Left lung (tissue), 10 donors: ENCODE measurements around the gene CETP. TPM values are rescaled to one million over a fixed set of nuclear protein-coding genes. Genes with fewer than 3 reads are reported as not detected.

ENCODE experiments used
- ATAC-seq: fragments of 200-7000 bp; cut with Tn5 transposase; one replicate; pipeline ENCODE4 v1.9.1; 2020; ENCODE audit warnings: moderate library complexity
- DNase-seq, 4 donors: peaks; one replicate each; pipeline ENCODE4 v3.0.0-alpha.2; 2013 to 2020
- H3K27ac ChIP-seq, 2 donors: fragments of 200-600 bp; sonication (generic) in 1 of 2; one replicate each; pipeline versions ENCODE4 v1.5.0 to v1.8.0; 2020 to 2021
- H3K27me3 ChIP-seq, 2 donors: fragments of 200-600 bp; sonication (generic) in 1 of 2; one replicate each; pipeline versions ENCODE4 v1.5.0 to v1.8.0; 2020 to 2021
- H3K36me3 ChIP-seq, 2 donors: fragments of 200-600 bp; sonication (generic) in 1 of 2; one replicate each; pipeline versions ENCODE4 v1.5.0 to v1.8.0; 2020 to 2021
- H3K4me1 ChIP-seq, 2 donors: fragments of 200-600 bp; one replicate each; pipeline ENCODE4 v1.8.0; 2021
- H3K4me3 ChIP-seq, 2 donors: fragments of 200-600 bp; sonication (generic) in 1 of 2; one replicate each; pipeline versions ENCODE4 v1.5.0 to v1.8.0; 2020 to 2021; ENCODE audit warnings: mild to moderate bottlenecking in 1 of 2
- H3K9me3 ChIP-seq, 2 donors: fragments of 200-600 bp; sonication (generic) in 1 of 2; one replicate each; pipeline versions ENCODE4 v1.5.0 to v1.8.0; 2020 to 2021
- CTCF ChIP-seq, 2 donors: fragments of 200-600 bp; sonication (generic) in 1 of 2; IDR thresholded peaks; one replicate each; pipeline versions ENCODE4 v1.5.0 to v1.8.0; 2021; ENCODE audit warnings: antibody characterized with exemption in 2 of 2
- intact Hi-C, 2 donors: fragments of 100-400 bp; cut with DNase I; formaldehyde crosslinking; loops; one replicate each; pipeline versions ENCODE4 v1.11.2 to v1.14.2; 2022
- polyA plus RNA-seq, 6 donors: library from polyadenylated mRNA; unstranded; fragments of 120-200 nt; gene quantifications; one replicate each; pipeline ENCODE4 v1.2.1, GENCODE V29; 2013; ENCODE audit not compliant: insufficient read length in 6 of 6
- total RNA-seq, 2 donors: library from RNA; stranded (reverse); fragmentation: NEBNext Ultra II Directional; extraction: Animal tissue kit (Norgen Biotek cat#: 25700); gene quantifications; one replicate each; pipeline ENCODE4 v1.2.1, GENCODE V29; 2021
- donor health status: DM: no; HTN: yes; CAD: no.
- donor health status: DM: no; HTN: no; CAD: no.

The CETP gene
- total and polyA plus RNA-seq, 8 donors: 0.58 to 15.2 (median 12.8) TPM

DNA sequence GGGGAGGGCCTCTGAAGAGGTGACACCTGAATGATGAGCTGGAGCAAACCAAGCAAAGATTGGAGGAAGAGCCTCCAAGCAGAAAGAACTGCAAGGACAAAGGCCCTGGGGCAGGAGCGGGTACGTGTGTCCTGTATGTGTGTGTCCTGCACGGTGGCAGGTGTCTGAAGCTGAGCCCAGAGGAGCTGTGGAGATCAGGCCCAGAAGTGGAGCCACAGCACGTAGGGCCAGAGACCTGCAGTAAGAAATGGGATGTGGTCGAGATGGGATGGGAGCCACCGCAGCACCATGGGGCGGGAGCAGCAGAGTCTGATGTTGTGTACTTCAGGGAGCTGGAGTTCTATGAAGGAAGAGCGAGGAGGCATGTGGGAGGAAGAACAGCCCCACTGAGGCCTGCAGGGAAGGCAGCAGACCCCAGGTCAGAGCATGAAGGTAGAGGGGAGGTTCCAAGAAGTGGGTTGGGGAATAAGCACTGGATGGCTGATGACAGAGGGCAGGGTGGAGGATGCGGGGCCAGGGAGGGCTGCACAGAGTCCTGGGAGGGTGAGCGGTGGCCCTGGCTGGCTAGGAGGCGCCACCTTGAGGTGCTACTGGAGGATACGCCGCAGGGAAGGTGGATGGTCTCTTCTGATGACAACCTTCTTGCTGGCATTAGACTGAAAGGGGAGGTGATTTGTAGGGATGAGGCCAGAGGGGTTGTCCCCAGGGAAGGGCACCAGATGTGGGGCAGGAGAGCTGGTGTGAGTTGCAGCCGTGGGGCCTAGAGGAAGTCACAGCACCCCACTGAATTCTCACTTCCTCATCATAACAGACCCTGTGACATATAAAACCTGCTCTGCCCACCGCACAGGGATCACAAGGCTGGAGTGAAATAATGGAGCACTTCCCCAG lies 10.6 kb upstream of the CETP start:
- H3K27ac ChIP-seq: no peak overlapping the region
- peak; percentile 83 for ATAC-seq
- peak in 2 of 4 donors; percentile 37 to 52 for DNase-seq

DNA sequence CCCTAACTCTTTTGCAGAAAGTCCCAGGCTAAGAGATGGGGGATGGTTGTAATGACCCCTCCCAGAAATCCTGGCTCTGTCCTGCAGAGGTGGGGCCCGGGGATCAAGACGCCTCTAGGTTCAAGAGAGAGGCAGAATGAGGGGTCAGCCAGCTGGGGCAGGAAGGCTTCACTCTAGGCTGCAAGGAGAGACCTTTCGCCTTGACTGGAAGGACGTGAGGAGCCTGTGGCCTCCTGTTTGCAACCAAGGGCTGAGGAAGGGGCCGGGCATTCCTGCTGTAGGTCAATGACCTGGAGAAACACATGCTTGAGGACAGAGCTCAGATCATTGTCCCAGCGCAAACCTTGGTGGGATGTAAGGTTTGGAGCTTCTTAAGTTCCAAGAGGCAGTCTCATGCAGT lies 8.7 kb upstream of the CETP start:
- ATAC-seq: no peak
- no peaks in the 10 kb centered on the region for H3K9me3 ChIP-seq
- no peak overlapping the region for H3K4me3 ChIP-seq
- TF ChIP-seq CTCF (IDR thresholded peaks at IDR 0.05): no peak
- intact Hi-C loops: no loop called here
- H3K27ac ChIP-seq: no peak overlapping the region
- H3K36me3 ChIP-seq: peaks cover 0 to 9% of the 10 kb centered on the region in 2 donors
- H3K4me1 ChIP-seq: peaks cover 0 to 13% of the 10 kb centered on the region in 2 donors
- no peak for DNase-seq
- H3K27me3 ChIP-seq: no peaks in the 10 kb centered on the region

More for the DNA sequence above, 10.6 kb upstream of the CETP start:
- Histone ChIP-seq H3K36me3 (peaks cover 0 to 27% of the 10 kb centered on the region in 2 donors), H3K9me3 (no peaks in the 10 kb centered on the region), H3K4me3 (no peak overlapping the region), H3K27me3 (no peaks in the 10 kb centered on the region), H3K4me1 (peaks cover 0 to 13% of the 10 kb centered on the region in 2 donors)
- peak; percentile 42 to 52 for TF ChIP-seq CTCF (IDR thresholded peaks at IDR 0.05)
- intact Hi-C loops: no loop called here

DNA sequence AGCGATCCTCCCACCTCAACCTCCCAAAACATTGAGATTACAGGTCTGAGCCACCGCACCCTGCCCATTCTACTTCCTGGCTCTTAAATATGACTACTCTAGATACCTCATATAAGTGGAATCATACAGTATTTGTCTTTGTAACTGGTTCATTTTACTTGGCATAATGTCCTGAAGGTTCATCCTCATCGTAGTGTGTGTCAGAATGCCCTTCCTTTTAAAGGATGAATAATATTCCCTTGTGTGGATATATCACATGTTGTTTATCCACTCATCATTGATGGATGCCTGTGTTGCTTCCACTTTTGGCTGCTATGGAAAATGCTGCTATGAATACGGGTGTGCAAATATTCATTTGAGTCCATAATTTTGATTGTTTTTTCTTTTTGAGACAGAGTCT lies 5.7 kb upstream of the CETP start:
- H3K27me3 ChIP-seq: no peaks in the 10 kb centered on the region
- ATAC-seq: no peak
- no peak for TF ChIP-seq CTCF (IDR thresholded peaks at IDR 0.05)
- H3K4me1 ChIP-seq: peaks cover 0 to 15% of the 10 kb centered on the region in 2 donors
- no peak overlapping the region for H3K4me3 ChIP-seq
- no peak overlapping the region for H3K27ac ChIP-seq
- H3K9me3 ChIP-seq: no peaks in the 10 kb centered on the region
- H3K36me3 ChIP-seq: no peaks in the 10 kb centered on the region
- intact Hi-C loops: no loop called here
- DNase-seq: no peak

DNA sequence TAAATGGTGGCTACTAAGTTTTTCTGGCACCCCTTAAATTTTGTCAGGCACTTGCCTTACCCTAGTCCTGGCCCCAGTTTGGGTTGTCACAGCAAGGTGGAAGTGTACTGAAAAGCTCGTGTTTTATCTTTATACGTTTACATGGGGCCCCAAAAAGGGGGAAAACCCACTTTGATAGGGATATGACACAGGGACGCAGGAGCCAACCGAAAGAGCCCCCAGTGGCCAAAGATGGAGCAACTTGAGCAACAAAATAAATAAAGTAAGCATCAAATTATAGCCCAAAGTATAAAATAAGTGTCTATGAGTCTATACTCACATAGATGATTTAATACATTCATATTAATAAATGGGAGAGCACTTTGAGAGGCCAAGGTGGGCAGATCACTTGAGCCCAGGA lies 5.0 kb upstream of the CETP start:
- Histone ChIP-seq H3K4me3 (no peak overlapping the region), H3K27ac (no peak overlapping the region), H3K27me3 (no peaks in the 10 kb centered on the region), H3K4me1 (peaks cover 0 to 18% of the 10 kb centered on the region in 2 donors), H3K36me3 (no peaks in the 10 kb centered on the region), H3K9me3 (no peaks in the 10 kb centered on the region)
- ATAC-seq: no peak
- no peak for TF ChIP-seq CTCF (IDR thresholded peaks at IDR 0.05)
- no peak for DNase-seq
- intact Hi-C loops: no loop called here

GRCh38 chr16:56960681-56961281 lies 969 bp upstream of the CETP start:
- H3K27ac ChIP-seq: peak overlapping the region in 1 of 2 donors; percentile 18
- intact Hi-C loops: no loop called here
- DNase-seq: no peak

More at GRCh38 chr16:56960681-56961281, 969 bp upstream of the CETP start:
- TF ChIP-seq CTCF (IDR thresholded peaks at IDR 0.05): no peak
- no peak overlapping the region for H3K4me3 ChIP-seq
- no peaks in the 10 kb centered on the region for H3K9me3 ChIP-seq
- no peaks in the 10 kb centered on the region for H3K36me3 ChIP-seq
- H3K4me1 ChIP-seq: peaks cover 0 to 40% of the 10 kb centered on the region in 2 donors
- no peak for ATAC-seq
- H3K27me3 ChIP-seq: no peaks in the 10 kb centered on the region
